ENCODE data around the gene ZNF613. TPM values are rescaled to one million over a fixed set of nuclear protein-coding genes. Genes with fewer than 3 reads are reported as not detected.
"Not testable (repeated sequence)": the region's sequence is repeated elsewhere in the genome, so short reads cannot be mapped to it uniquely, and the experiment has no call there.

Gene ZNF613
- total RNA-seq, 1 donor from 2014 or later, result 5.7 TPM

DNA sequence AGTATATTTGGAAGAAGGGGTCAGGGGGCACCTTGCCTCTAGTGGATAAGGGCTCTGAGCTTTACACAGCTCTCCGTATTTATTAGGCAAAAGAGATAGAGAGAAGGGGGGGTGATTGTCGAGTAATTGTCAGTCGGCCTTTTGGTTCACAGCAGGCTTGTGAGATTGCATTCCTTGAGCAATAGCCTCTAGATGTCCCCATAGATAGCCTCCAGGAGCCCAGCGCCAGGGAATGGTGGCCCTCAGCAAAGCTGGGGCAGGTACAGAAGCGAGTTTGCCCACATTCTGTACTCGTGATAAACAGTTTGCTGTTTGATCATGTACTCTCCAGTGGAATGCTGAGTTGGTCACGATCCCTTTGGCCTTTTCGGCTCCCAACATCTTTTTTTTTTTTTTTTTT, 4.6 kb downstream of the ZNF613 start:
- peaks cover 66% of the 10 kb centered on the region for H3K36me3 Mint-ChIP-seq
- H3K4me1 Mint-ChIP-seq, result peaks cover 14% of the 10 kb centered on the region
- H3K27me3 Mint-ChIP-seq (ENCODE audit: low read depth), result no peaks in the 10 kb centered on the region
- TF ChIP-seq, protein P1, sequence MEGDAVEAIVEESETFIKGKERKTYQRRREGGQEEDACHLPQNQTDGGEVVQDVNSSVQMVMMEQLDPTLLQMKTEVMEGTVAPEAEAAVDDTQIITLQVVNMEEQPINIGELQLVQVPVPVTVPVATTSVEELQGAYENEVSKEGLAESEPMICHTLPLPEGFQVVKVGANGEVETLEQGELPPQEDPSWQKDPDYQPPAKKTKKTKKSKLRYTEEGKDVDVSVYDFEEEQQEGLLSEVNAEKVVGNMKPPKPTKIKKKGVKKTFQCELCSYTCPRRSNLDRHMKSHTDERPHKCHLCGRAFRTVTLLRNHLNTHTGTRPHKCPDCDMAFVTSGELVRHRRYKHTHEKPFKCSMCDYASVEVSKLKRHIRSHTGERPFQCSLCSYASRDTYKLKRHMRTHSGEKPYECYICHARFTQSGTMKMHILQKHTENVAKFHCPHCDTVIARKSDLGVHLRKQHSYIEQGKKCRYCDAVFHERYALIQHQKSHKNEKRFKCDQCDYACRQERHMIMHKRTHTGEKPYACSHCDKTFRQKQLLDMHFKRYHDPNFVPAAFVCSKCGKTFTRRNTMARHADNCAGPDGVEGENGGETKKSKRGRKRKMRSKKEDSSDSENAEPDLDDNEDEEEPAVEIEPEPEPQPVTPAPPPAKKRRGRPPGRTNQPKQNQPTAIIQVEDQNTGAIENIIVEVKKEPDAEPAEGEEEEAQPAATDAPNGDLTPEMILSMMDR (IDR thresholded peaks at IDR 0.05; ENCODE audit: unreplicated experiment), result no peak
- H3K9me3 Mint-ChIP-seq, result peaks cover 32% of the 10 kb centered on the region
- H3K27ac Mint-ChIP-seq, result no peak overlapping the region
- no peak overlapping the region for H3K4me3 Mint-ChIP-seq
- DNase-seq (ENCODE audit: low spot score in 2 of 2, unreplicated experiment in 2 of 2), result no peak

DNA sequence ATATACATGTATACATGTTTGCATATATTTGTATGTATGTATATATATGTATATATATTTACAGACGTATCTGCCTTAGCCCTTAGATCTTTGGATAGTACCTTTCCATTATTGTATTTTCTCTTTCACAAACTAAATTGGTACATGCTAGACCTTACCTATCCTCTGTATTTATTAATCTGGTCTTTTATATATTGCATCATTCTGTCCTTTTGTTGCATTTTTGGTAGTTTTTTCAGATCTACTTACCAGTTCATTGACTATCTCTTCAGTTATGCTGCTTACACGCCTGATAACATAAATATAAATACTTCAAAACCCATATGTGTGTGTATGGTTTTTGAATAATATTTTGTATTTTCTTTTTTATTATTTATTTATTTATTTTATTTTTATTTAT, 11.7 kb downstream of the ZNF613 start:
- DNase-seq (ENCODE audit: low spot score in 2 of 2, unreplicated experiment in 2 of 2), result no peak
- TF ChIP-seq, protein P1 (IDR thresholded peaks at IDR 0.05; ENCODE audit: unreplicated experiment), result no peak
- Mint-ChIP-seq H3K27me3 (ENCODE audit: low read depth) (no peaks in the 10 kb centered on the region), H3K36me3 (peaks cover 91% of the 10 kb centered on the region), H3K9me3 (peaks cover 65% of the 10 kb centered on the region), H3K4me3 (no peak overlapping the region), H3K27ac (no peak overlapping the region), H3K4me1 (no peaks in the 10 kb centered on the region)

DNA sequence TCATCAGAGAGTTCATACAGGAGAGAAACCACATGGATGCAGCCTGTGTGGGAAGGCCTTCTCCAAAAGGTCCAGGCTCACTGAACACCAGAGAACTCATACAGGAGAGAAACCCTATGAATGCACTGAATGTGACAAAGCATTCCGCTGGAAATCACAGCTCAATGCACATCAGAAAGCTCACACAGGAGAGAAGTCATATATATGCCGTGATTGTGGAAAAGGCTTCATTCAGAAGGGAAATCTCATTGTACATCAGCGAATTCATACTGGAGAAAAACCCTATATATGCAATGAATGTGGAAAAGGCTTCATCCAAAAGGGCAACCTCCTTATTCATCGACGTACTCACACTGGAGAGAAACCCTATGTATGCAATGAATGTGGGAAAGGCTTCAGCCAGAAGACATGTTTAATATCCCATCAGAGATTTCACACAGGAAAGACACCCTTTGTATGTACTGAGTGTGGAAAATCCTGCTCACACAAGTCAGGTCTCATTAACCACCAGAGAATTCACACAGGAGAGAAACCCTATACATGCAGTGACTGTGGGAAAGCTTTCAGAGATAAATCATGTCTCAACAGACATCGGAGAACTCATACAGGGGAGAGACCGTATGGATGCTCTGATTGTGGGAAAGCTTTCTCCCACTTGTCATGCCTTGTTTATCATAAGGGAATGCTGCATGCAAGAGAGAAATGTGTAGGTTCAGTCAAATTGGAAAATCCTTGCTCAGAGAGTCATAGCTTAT, 17.7 kb downstream of the ZNF613 start:
- TF ChIP-seq, protein P1 (IDR thresholded peaks at IDR 0.05; ENCODE audit: unreplicated experiment), result no peak
- no peaks in the 10 kb centered on the region for H3K4me1 Mint-ChIP-seq
- DNase-seq (ENCODE audit: low spot score in 2 of 2, unreplicated experiment in 2 of 2), result no peak
- H3K9me3 Mint-ChIP-seq, result peaks cover 85% of the 10 kb centered on the region
- H3K36me3 Mint-ChIP-seq, result peaks cover 91% of the 10 kb centered on the region
- no peak overlapping the region for H3K27ac Mint-ChIP-seq
- no peak overlapping the region for H3K4me3 Mint-ChIP-seq
- H3K27me3 Mint-ChIP-seq (ENCODE audit: low read depth), result no peaks in the 10 kb centered on the region

DNA sequence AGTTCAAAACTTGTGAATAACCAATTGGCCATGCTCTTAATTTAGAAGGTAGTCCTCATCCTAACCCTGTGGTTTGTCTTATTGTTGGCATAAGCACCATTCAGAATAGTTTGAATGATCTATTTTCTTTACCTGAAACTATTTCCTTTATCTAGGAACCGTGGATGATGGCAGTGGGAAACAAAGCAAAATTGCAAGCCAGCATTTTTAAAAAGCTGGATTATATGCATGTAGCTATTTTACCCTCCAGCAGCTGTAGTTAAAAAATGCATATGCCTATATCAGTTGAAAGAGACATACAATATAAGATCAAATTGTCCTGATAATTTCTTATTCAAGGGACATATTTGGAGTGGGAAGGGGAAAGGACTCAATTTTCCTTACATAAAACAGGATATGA, 19.3 kb downstream of the ZNF613 start:
- DNase-seq (ENCODE audit: low spot score in 2 of 2, unreplicated experiment in 2 of 2), result no peak
- Mint-ChIP-seq H3K36me3 (peaks cover 81% of the 10 kb centered on the region), H3K27ac (no peak overlapping the region), H3K4me3 (no peak overlapping the region), H3K4me1 (no peaks in the 10 kb centered on the region), H3K27me3 (ENCODE audit: low read depth) (no peaks in the 10 kb centered on the region), H3K9me3 (peaks cover 89% of the 10 kb centered on the region)
- TF ChIP-seq, protein P1 (IDR thresholded peaks at IDR 0.05; ENCODE audit: unreplicated experiment), result no peak

DNA sequence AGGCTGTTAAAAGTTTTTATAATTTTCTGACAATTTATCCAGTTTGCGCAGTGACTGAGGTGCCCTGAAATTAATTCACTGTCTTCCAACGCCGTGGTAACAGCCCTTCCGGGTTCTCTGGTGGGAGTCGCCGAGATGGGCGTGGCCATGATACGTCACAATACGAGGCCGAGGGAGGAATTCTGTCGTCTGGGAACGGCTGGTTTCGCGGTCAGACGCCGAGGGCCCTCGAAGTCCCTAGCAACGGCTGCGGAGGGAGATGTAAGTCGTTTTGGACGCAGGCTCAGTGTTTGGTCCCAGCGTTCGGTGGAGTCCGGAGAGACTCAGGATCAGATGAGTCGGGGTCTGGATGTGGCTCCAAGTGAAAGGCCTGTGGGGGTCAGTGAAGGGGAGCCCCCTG, 21.7 kb downstream of the ZNF613 start:
- Mint-ChIP-seq H3K27ac (no peak overlapping the region), H3K9me3 (peaks cover 78% of the 10 kb centered on the region), H3K4me1 (no peaks in the 10 kb centered on the region), H3K27me3 (ENCODE audit: low read depth) (no peaks in the 10 kb centered on the region), H3K36me3 (peaks cover 64% of the 10 kb centered on the region), H3K4me3 (no peak overlapping the region)
- DNase-seq (ENCODE audit: low spot score in 2 of 2, unreplicated experiment in 2 of 2), result no peak
- TF ChIP-seq, protein P1 (IDR thresholded peaks at IDR 0.05; ENCODE audit: unreplicated experiment), result no peak

DNA sequence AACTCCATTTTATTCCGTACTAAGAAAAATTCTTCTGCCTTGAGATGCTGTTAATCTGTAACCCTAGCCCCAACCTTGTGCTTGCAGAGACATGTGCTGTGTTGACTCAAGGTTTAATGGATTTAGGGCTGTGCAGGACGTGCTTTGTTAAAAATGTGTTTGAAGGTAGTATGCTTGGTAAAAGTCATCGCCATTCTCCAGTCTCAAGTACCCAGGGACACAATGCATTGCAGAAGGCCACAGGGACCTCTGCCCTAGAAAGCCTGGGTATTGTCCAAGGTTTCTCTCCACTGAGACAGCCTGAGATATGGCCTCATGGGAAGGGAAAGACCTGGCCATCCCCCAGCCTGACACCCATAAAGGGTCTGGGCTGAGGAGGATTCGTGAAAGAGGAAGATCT, 30.6 kb downstream of the ZNF613 start:
- not testable (repeated sequence) for H3K27me3 Mint-ChIP-seq (ENCODE audit: low read depth); H3K4me1 Mint-ChIP-seq; H3K4me3 Mint-ChIP-seq; H3K27ac Mint-ChIP-seq; DNase-seq (ENCODE audit: low spot score in 2 of 2, unreplicated experiment in 2 of 2)
- Mint-ChIP-seq H3K36me3 (peaks cover 30% of the 10 kb centered on the region), H3K9me3 (peaks cover 66% of the 10 kb centered on the region)
